SIG-M5 treated with dmso at 0.1 percent for 504 hours (cell line): Measurements from ENCODE around the gene CCDC158.
"Not testable (repeated sequence)": the region's sequence is repeated elsewhere in the genome, so short reads cannot be mapped to it uniquely, and the experiment has no call there.

ENCODE experiments used
- DNase-seq: peaks from one replicate; lab custom pipeline; 2025; ENCODE audit not compliant: unreplicated experiment; lab: John Stamatoyannopoulos, UW

The CCDC158 gene

GRCh38 chr4:76430519-76431388 lies 9.8 kb upstream of the CCDC158 start:
- DNase-seq, result peak; percentile 37

GRCh38 chr4:76429636-76430035 lies 8.7 kb upstream of the CCDC158 start:
- peak; percentile 15 for DNase-seq

GRCh38 chr4:76426272-76426671 lies 5.3 kb upstream of the CCDC158 start:
- no peak for DNase-seq

GRCh38 chr4:76423159-76423558 lies 2.2 kb upstream of the CCDC158 start:
- not testable (repeated sequence) for DNase-seq

GRCh38 chr4:76420188-76420761 lies 666 bp downstream of the CCDC158 start:
- no peak for DNase-seq

- no peak for DNase-seq
Measured at GRCh38 chr4:76410636-76411035, 10.3 kb downstream of the CCDC158 start.

GRCh38 chr4:76407440-76408119 lies 13.4 kb downstream of the CCDC158 start:
- no peak for DNase-seq

GRCh38 chr4:76406081-76406480 lies 14.9 kb downstream of the CCDC158 start:
- DNase-seq, result no peak

GRCh38 chr4:76401654-76402053 lies 19.3 kb downstream of the CCDC158 start:
- no peak for DNase-seq

- no peak for DNase-seq
Measured at GRCh38 chr4:76388160-76388908, 32.6 kb downstream of the CCDC158 start.

- DNase-seq, result peak; percentile 57
Measured at GRCh38 chr4:76386566-76387305, 34.2 kb downstream of the CCDC158 start.

- DNase-seq, result no peak
Measured at GRCh38 chr4:76385974-76386373, 35.0 kb downstream of the CCDC158 start.

GRCh38 chr4:76384052-76384451 lies 36.9 kb downstream of the CCDC158 start:
- no peak for DNase-seq

GRCh38 chr4:76383001-76383400 lies 37.9 kb downstream of the CCDC158 start:
- no peak for DNase-seq

GRCh38 chr4:76381986-76382385 lies 39.0 kb downstream of the CCDC158 start:
- no peak for DNase-seq

- DNase-seq, result no peak
Measured at GRCh38 chr4:76380561-76380960, 40.4 kb downstream of the CCDC158 start.

- peak; percentile 24 for DNase-seq
Measured at GRCh38 chr4:76377911-76378310, 43.0 kb downstream of the CCDC158 start.

GRCh38 chr4:76377481-76377901 lies 43.5 kb downstream of the CCDC158 start:
- no peak for DNase-seq

GRCh38 chr4:76376534-76376933 lies 44.4 kb downstream of the CCDC158 start:
- no peak for DNase-seq

- no peak for DNase-seq
Measured at GRCh38 chr4:76375703-76376102, 45.2 kb downstream of the CCDC158 start.

- DNase-seq, result no peak
Measured at GRCh38 chr4:76374798-76375197, 46.1 kb downstream of the CCDC158 start.
